GM19438 (cell line): ENCODE data around the gene NRF1.
"Not testable (repeated sequence)": the region's sequence is repeated elsewhere in the genome, so short reads cannot be mapped to it uniquely, and the experiment has no call there.

Experiments
- ATAC-seq: cut with Tn5 transposase; IDR thresholded peaks from one replicate; pipeline ENCODE4 v1.9.1; 2021; ENCODE audit warnings: low read depth; ENCODE audit not compliant: unreplicated experiment

NRF1 gene

DNA sequence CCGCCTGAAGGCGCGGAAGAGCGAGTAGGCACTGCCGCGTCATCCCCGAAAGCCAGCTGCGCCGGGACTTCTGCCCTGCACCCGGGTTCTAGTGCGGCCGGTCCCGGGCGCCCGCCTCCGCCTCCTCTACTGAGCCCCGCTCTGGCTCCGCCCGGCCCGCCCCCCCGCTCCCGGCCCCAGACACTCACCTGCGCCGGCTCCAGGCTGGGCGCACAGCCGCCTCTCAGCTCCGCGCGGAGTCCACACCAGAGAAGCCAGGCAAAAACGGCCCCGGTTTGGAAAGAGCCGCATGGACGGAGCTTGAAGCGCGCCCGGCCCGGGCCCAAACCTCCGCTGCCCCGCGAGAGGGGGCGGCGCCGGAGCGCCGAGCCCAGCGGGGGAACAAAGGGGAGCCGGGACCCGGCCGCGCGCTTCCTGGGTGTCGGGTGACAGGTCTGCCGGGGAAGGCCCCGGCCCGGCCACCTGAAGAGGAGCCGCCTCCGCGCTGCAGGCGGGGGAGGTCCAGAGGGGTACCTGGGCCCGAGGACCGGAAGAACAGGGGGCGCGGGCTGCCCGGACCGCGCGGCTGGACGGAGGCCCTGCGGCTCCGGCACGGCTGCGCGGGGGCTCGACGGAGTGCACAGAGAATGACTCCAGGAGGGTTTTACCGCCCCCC is 168.2 kb downstream of the NRF1 start:
- ATAC-seq: peak; percentile 47

- peak; percentile 55 for ATAC-seq
Observed at GRCh38 chr7:129780257-129780973, 168.9 kb downstream of the NRF1 start.

- no peak for ATAC-seq
Observed at GRCh38 chr7:129780974-129781927, 169.7 kb downstream of the NRF1 start.

DNA sequence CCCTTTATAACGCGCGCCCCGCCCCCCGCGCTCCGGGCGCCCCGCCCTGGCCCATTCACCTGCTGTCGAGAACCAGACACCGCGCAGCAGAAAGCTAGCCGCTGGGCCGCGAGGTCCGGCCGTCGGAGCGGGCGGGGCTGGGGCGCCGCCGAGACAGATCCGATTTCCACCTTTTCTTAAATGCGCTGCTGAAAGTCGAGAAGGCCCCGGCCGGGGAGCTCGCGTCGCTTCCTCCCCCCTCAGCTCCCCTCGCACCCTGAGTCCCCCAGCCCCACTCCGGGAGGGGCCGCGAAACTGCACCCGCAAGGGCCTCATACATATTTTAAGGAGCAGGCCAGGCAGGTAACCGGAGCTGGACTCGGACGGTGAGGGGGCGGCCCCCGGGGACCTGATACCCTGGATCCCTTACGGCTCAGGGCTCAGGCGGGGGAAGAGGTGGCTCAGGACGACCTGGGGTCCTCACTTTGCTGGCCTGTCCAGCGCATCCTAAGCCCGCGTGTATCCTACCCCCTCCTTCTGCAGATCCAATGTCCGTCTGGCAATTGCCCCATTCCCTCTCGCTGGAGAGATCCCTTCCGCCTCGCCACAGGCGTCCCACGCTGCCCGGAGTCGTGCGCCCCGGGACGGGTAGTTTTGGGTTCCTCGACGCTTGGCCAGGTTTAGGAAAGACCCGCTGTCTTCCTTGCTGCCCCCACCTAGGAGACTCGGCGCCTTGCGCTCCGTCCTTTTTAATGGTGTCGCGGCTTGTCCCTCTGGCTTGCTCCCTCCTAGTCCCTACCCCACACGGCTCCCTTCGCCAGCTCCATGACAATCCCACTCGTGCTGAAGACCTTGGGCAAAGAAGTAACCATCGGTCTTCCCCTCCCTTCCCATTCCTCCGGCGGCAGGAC is 170.7 kb downstream of the NRF1 start:
- no peak for ATAC-seq

DNA sequence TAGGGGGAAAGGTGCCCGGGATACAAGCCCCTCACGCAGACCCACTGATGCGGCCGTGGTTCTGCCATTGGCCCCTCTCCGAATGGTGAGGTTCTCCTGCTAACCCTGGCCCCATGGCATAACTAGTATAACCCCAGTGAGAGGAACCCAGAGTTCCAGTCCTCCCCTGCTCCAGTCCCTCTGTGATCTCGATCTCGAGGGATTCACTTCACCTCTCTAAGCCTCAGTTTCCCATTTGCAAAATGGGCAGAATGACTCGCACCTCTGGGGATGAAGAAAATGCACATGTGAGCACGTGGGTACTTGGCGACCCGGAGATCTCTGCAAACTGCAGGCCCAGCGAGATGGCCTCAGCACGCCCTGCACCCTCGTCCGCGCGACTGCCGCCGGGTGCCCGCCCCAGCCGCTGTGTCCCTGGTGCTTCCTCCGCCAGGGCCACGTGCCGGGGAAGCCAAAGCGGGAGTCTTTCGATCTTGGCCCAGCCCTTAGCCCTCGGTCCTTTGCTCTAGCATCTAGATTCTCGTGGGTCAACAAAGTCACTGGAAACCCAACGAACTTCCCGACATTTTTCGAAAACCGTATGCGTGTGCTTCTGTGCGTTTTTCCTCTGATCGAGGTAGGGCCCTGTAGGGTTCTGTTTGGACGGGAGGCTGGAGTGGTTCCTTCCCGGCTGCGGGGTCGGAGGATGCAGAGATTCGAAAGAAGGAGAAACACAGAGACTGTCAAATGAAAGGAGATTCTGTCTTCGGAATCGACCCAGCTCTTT is 171.5 kb downstream of the NRF1 start:
- no peak for ATAC-seq

DNA sequence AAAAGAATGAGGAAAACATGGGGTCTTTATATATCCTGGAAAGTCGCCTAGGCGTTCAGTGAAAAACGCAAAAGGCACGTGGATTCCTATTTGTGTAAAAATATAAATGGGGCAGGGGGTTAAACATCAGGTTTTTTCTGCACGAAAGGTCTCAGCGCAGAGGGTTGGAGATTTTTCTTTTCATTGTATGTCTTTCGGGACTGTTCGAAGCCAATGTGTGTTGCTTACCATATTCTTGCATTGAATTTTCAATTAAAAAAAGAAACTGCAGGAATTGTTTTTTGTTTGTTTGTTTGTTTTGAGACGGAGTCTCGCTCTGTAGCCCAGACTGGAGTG is 172.0 kb downstream of the NRF1 start:
- ATAC-seq: no peak

GRCh38 chr7:129784437-129784782 is 172.9 kb downstream of the NRF1 start:
- no peak for ATAC-seq

DNA sequence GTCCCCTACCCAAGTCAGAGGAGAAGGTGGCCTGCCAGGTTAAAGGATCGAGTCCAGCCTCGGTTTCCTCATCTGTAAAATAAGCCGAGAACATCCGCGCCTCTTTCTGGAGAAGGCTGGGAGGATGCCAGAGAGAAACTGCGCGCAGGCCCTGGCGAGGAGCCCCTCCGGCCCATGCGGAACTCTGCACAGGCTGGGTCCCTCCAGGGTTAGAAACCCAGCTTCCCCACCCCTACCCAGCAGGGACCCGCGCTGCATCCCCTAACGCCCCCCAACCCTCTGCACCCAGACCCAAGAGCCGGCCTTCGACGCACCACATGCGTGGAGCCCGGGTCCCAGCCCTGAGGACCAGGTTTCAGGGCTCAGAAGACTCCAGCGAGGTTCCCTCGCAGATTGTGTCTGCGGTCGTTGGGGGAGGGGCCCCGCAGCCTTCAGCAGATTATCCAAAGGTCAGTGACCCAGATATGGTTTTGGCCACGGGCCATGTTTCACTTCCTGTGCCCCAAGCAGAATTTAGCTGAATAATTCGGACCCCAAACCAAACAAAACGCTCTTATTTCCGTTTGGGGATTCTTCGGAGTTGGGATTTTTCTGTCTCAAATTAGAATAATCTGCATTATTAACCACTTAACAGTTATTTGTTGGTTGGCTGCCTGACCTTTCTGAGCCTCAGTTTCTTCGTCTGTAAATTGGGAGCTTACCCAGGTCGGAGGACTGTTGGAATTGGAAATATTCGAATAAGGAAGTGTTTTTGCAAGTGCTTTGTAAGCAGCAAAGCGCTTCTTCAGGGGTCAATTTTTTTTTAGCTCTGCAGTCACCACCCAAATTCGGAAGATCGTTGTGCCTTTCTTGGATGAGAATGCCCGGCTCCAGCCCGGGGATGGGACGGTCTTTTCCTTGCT is 173.5 kb downstream of the NRF1 start:
- no peak for ATAC-seq

DNA sequence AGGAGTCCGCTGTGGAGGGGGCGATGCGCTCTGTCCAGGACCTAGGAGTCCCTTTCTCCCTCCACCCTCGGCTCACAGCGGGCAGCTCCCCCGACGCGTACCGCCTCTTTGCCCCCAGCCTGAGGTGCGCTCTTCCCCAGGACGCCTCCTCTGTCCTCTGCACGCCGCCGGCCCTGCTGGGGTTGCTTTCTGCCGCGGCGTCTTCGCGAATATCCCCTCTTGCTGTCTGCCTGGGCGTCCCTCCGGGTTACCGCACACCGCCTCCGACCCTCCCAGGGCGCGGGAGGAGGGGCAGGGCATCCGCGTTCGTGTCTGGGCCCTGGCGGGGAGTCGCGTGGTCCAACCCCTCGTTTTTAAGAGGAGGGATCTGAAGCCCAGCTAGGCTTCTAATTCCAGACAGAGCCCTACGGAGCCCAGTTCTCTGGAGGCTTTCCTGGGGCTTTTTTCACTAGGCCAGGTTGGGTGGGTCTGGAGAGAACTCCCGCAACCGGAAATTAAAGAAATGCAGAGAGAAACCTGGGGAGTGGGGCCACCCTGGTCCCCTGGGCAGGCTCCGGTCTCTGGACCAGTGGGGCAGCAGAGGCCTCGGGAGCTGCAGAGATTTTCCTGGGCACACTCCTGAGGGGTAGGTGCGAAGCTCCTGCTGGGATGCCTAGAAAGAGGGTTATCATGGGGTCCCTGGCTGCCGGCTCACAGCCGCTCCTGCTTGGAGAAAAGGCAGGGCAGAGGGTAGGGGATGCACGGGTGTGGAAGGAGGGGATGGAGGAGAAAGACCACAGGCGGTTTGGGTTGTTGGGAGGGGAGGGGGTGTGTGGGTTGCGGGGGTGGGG is 174.4 kb downstream of the NRF1 start:
- no peak for ATAC-seq

DNA sequence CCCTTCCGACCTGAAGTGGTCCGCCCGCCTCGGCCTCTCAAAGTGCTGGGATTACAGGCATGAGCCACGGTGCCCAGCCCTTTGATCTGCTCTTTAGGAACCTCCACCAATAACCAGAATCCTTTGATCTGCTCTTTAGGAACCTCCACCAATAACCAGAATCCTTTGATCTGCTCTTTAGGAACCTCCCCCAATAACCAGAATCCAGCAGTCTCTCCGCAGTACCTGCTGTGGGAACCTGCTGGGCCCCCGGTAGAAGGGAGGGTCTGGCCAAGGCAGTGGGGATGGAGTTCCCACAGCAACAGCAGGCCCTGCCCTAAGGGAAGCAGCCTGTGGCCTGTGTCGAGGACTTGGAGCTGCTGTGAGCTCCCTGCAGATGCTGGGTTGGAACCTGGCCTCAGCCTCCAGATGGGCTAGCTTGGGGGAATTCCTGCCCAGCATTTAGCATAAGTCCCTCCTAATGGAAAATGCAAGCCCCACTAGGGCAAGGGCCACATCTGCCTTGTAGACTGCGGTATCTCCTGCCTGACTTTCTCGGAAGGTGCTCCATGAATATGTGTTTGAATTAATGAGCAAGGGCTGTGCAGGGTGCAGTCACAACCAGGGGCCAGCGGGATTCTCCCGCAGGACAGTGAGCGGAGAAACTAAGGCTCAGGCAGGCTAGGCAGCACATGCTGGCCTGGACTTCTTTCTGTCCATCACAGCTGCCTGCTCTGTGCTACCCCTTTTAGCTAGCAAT is 175.5 kb downstream of the NRF1 start:
- no peak for ATAC-seq

GRCh38 chr7:129789000-129789399 is 177.5 kb downstream of the NRF1 start:
- no peak for ATAC-seq

GRCh38 chr7:129789652-129790051 is 178.1 kb downstream of the NRF1 start:
- no peak for ATAC-seq

DNA sequence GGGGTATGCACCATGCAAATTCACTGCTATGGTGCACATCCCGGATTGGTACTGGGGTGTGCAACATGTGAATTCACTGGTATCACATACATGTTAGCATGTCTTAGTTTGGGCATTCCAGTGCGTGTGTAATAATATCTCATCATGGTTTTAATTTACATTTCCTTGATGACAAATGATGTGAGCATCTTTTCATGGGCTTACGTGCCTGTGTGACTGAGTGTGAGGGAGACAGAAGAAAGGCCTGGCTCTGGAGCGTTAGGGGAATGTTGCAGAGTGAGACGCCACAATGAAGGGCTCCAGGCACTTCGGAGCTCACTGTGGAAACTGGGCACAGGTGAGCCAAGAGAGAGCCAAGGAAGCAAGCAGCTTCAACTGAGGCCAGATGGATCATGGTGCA is 178.6 kb downstream of the NRF1 start:
- ATAC-seq: no peak

GRCh38 chr7:129792721-129793120 is 181.2 kb downstream of the NRF1 start:
- ATAC-seq: no peak

DNA sequence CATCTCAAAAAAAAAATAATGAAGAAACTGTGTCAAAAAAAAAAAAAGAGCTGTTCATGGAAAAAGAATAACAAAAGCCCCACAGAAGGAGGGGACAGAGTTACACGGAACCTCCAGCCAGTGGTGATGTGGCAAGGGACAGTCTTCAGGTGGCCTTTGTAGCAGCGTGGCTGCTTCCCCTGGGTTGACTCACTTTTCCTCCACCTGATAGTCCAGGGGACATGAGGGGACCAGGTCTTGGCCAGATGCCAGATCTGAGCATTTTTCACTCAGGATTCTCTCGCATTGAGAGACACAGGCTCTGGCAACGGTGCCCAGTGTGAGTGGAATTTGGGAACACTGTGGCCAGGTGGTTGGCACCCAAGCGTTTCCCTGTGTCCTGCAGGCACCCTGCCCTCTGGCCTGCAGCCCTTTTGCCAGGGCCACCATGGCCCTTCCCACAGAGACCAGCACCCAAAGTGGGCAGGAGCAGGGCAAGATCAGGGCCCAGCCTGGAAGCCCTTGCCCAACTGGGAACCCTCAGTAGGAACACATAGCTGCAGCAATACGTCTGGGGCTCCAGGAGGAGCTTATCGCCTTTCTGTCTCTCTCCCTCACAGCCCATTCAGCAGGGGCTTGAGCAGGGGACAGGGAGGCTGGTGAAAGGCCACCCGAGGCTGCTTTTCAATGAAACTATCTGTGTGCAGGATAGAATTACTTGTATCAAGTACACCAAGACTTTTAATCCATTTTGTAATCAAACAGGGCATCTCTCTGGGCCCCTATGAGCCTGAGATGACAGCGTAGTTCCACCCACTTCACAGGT is 182.2 kb downstream of the NRF1 start:
- ATAC-seq: no peak

DNA sequence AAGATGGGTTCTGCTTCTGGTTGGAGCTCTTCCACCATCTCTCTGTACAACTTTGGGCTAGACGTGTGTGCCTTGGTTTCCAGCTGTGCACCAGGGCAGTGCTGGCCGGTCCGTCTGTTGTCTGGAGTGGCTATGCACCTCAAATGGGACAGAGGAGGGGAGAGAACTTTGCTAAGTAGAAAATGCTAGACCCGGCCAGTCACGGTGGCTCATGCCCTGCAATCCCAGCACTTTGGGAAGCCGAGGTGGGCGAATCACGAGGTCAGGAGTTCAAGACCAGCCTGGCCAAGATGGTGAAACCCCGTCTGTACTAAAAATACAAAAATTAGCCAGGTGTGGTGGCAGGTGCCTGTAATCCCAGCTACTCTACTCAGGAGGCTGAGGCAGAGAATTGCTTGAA is 182.9 kb downstream of the NRF1 start:
- not testable (repeated sequence) for ATAC-seq
